Sigmoid colon (tissue), 4 donors: ENCODE data around the gene LIM2.

Experiments
- EP300 ChIP-seq, 4 donors: sonication (generic); formaldehyde crosslinking; IDR thresholded peaks; one replicate each; pipeline ENCODE4 v1.6.1; 2017; ENCODE audit warnings: antibody characterized with exemption in 4 of 4
- POLR2A ChIP-seq, 2 donors: fragments of 450-650 bp; IDR thresholded peaks; one replicate each; pipeline ENCODE4 v1.6.1; 2016; ENCODE audit warnings: antibody characterized with exemption in 2 of 2, mild to moderate bottlenecking in 2 of 2, moderate library complexity in 2 of 2
- POLR2AphosphoS5 ChIP-seq, 4 donors: sonication (generic); formaldehyde crosslinking; IDR thresholded peaks; one replicate each; pipeline ENCODE4 v1.6.1; 2017; ENCODE audit warnings: antibody characterized with exemption in 4 of 4
- TF ChIP-seq, protein P1 (sequence below), 4 experiments: fragments of 450-650 bp in 3 of 4; fragments of 200-600 bp in 1 of 4; IDR thresholded peaks; one replicate each; pipeline ENCODE4 v1.5.1; 2016 to 2019; ENCODE audit warnings: antibody characterized with exemption in 4 of 4, mild to moderate bottlenecking in 3 of 4, moderate library complexity in 2 of 4

DNA sequence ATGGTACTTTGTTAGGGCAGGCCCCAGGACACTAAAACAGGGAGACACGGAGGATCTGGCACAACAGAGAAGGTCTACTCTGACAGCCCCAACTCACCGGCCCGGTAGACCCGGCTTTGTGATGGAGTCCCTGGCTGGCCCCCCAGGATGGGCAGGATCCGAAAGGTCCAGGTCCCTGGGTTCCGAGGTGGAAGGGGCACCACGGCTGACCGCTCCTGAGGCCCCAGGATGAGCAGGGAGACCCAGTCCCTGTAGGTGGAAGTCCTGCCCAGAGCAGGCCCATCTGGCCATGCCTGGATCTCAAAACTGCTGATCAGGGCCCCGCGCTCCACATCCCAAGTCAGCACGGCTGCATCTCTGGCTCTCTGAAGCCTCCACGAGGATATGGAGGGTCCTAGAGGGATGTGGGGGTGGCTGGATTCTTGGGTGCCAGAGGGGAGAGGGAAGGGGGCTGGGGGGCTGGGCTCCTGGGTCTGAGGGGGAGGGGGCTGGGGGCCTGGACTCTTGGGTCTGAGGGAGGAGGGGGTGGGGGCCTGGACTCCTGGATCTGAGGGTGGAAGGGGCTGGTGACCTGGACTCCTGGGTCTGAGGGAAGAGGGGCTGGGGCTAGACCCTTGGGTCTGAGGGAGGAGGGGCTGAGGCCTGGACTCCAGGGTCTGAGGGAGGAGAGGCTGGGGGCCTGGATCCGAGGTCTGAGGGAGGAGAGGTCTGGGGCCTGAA lies 50.5 kb downstream of the LIM2 start:
- TF ChIP-seq, protein P1, sequence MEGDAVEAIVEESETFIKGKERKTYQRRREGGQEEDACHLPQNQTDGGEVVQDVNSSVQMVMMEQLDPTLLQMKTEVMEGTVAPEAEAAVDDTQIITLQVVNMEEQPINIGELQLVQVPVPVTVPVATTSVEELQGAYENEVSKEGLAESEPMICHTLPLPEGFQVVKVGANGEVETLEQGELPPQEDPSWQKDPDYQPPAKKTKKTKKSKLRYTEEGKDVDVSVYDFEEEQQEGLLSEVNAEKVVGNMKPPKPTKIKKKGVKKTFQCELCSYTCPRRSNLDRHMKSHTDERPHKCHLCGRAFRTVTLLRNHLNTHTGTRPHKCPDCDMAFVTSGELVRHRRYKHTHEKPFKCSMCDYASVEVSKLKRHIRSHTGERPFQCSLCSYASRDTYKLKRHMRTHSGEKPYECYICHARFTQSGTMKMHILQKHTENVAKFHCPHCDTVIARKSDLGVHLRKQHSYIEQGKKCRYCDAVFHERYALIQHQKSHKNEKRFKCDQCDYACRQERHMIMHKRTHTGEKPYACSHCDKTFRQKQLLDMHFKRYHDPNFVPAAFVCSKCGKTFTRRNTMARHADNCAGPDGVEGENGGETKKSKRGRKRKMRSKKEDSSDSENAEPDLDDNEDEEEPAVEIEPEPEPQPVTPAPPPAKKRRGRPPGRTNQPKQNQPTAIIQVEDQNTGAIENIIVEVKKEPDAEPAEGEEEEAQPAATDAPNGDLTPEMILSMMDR (IDR thresholded peaks at IDR 0.05), result no peak
- TF ChIP-seq POLR2A (IDR thresholded peaks at IDR 0.05), result no peak
- no peak for TF ChIP-seq EP300 (IDR thresholded peaks at IDR 0.05)
- TF ChIP-seq POLR2AphosphoS5 (IDR thresholded peaks at IDR 0.05), result no peak
